ENCODE data around the gene IL20RA. TPM values are rescaled to one million over a fixed set of nuclear protein-coding genes. Genes with fewer than 3 reads are reported as not detected.

The IL20RA gene
- total and polyA plus RNA-seq, 2 of the 13 experiments (the other 11 are each of a cell fraction or from before 2014, with no cell fraction given): not detected

GRCh38 chr6:137076277-137077068 is 31.7 kb upstream of the IL20RA start (continued):
- TF ChIP-seq ZNF644 (CRISPR knock-in tag; IDR thresholded peaks at IDR 0.05; ENCODE audit: low read depth): 0 out of 2 replicates have a peak, but pooled peaks have one; percentile 23
- no peak for TF ChIP-seq IKZF1 (IDR thresholded peaks at IDR 0.05)
- no peak for TF ChIP-seq PBX2 (CRISPR knock-in tag; IDR thresholded peaks at IDR 0.05)
- TF ChIP-seq ZNF20 (CRISPR knock-in tag; IDR thresholded peaks at IDR 0.05): no peak
- TF ChIP-seq NFRKB (IDR thresholded peaks at IDR 0.05): no peak
- peak; percentile 52 for TF ChIP-seq TEAD3 (CRISPR knock-in tag; optimal IDR thresholded peaks at IDR 0.05; ENCODE audit: borderline replicate concordance)
- no peak for TF ChIP-seq ONECUT2 (CRISPR knock-in tag; IDR thresholded peaks at IDR 0.05)
- TF ChIP-seq ZNF710 (CRISPR knock-in tag; IDR thresholded peaks at IDR 0.05; ENCODE audit: borderline replicate concordance): no peak
- TF ChIP-seq RELA (CRISPR knock-in tag; IDR thresholded peaks at IDR 0.05): 0 out of 2 replicates have a peak, but pooled peaks have one; percentile 40
- 0 out of 2 replicates have a peak, but pooled peaks have one; percentile 40 for TF ChIP-seq SALL1 (CRISPR knock-in tag; IDR thresholded peaks at IDR 0.05)
- no peak for TF ChIP-seq ZNF883 (CRISPR knock-in tag; IDR thresholded peaks at IDR 0.05; ENCODE audit: not compliant biosample characterization)
- TF ChIP-seq ZNF275 (CRISPR knock-in tag; IDR thresholded peaks at IDR 0.05; ENCODE audit: borderline replicate concordance): no peak
- TF ChIP-seq NCOA2 (CRISPR knock-in tag; IDR thresholded peaks at IDR 0.05): no peak
- TF ChIP-seq ZMYM2 (CRISPR knock-in tag; IDR thresholded peaks at IDR 0.05): no peak
- TF ChIP-seq ZNF3 (CRISPR knock-in tag; IDR thresholded peaks at IDR 0.05): no peak
- TF ChIP-seq PCBP2 (optimal IDR thresholded peaks at IDR 0.05; ENCODE audit: low read depth, low read length, poor library complexity, severe bottlenecking): no peak
- no peak for TF ChIP-seq EZH2 (conservative IDR thresholded peaks at IDR 0.05; ENCODE audit: low read depth, low read length)
- TF ChIP-seq KAT8 (CRISPR knock-in tag; IDR thresholded peaks at IDR 0.05): 0 out of 2 replicates have a peak, but pooled peaks have one; percentile 25
- no peak for TF ChIP-seq ZMYM3 (CRISPR knock-in tag; IDR thresholded peaks at IDR 0.05)
- no peak for TF ChIP-seq TARDBP (CRISPR knock-in tag; IDR thresholded peaks at IDR 0.05)
- TF ChIP-seq DR1 (CRISPR knock-in tag; IDR thresholded peaks at IDR 0.05): no peak
- TF ChIP-seq USF2 (IDR thresholded peaks at IDR 0.05; ENCODE audit: low read depth, low read length): no peak
- TF ChIP-seq USF2 (CRISPR knock-in tag; IDR thresholded peaks at IDR 0.05; ENCODE audit: borderline replicate concordance): no peak
- TF ChIP-seq ZSCAN9 (CRISPR knock-in tag; IDR thresholded peaks at IDR 0.05; ENCODE audit: borderline replicate concordance): no peak
